Activated CD4-positive, alpha-beta T cell treated with anti-CD3 and anti-CD28 coated beads, Interleukin-2, amount 10 ng/mL, durations not matched to agents 24 days and 14 days (primary cell): Measurements from ENCODE around the gene IL21R. TPM values are rescaled to one million over a fixed set of nuclear protein-coding genes. Genes with fewer than 3 reads are reported as not detected.

ENCODE experiments used
- total RNA-seq: library from RNA; stranded (reverse); gene quantifications from 2 replicates; pipeline ENCODE4 v1.2.3, GENCODE V29; 2022

Gene IL21R
- total RNA-seq, 1 donor from 2014 or later, result 94.9 TPM

Other genes with a start within 250 kb of the IL21R start
- gene KDM8, start 198.6 kb upstream of the IL21R start, total RNA-seq, result 11.0 and 13.6 TPM in 2 replicates
- 143 and 149 TPM in 2 replicates for gene NSMCE1, start 133.4 kb upstream of the IL21R start, total RNA-seq
- gene IL4R, start 88.2 kb upstream of the IL21R start, total RNA-seq, result 345 and 375 TPM in 2 replicates
- 54.3 and 56.5 TPM in 2 replicates for gene GTF3C1, start 147.7 kb downstream of the IL21R start, total RNA-seq
- 17.5 and 18.0 TPM in 2 replicates for gene KATNIP, start 148.0 kb downstream of the IL21R start, total RNA-seq